SK-N-SH (cell line): Measurements from ENCODE around the gene FNTB.

ENCODE experiments used
- EP300 ChIP-seq, 2 experiments: IDR thresholded peaks; 2 replicates each; pipeline versions ENCODE4 v1.4.0 to v1.6.1; 2012; ENCODE audit warnings: borderline replicate concordance in 1 of 2, low read depth in 1 of 2, low read length in 1 of 2
- RFX5 ChIP-seq: IDR thresholded peaks from 2 replicates; pipeline ENCODE4 v1.6.1; 2012; ENCODE audit warnings: mild to moderate bottlenecking, improper control_type of control experiment, low read length
- TF ChIP-seq, protein P1 (sequence below): fragments of 200-600 bp; sonication (generic); IDR thresholded peaks from 2 replicates; pipeline ENCODE4 v1.6.1; 2017; ENCODE audit warnings: antibody characterized with exemption, mild to moderate bottlenecking, moderate library complexity

DNA sequence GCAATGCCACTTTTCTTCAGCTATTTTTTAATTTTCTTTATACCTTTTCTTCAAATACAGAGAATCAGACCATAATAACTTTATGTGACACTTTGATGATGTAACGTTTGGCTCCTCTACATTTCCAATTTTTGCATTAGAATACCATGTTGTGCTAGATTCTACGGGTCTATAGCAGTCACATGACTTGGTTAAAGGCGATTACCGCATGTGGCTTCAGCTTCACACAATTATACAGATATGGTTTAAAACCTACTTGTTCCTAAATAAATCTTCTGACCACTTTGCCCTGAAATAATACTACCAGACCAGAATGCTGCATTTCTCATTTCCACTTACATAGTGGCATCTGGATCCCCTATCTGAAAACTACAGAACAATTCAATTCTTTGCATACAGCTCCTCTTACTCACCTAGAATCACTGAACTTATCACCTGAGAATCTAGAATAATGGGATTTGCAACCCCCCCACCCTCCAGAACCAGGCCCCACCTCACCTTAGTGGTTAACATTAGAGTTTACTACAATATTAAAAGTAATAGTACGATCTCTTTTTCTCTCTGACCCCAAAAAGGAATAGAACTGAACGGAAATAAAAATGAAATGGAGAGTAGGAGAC is 114.3 kb downstream of the FNTB start:
- TF ChIP-seq EP300 (IDR thresholded peaks at IDR 0.05; ENCODE audit: borderline replicate concordance in 1 of 2, low read depth in 1 of 2, low read length in 1 of 2) (no peak), RFX5 (no peak)
- TF ChIP-seq, protein P1, sequence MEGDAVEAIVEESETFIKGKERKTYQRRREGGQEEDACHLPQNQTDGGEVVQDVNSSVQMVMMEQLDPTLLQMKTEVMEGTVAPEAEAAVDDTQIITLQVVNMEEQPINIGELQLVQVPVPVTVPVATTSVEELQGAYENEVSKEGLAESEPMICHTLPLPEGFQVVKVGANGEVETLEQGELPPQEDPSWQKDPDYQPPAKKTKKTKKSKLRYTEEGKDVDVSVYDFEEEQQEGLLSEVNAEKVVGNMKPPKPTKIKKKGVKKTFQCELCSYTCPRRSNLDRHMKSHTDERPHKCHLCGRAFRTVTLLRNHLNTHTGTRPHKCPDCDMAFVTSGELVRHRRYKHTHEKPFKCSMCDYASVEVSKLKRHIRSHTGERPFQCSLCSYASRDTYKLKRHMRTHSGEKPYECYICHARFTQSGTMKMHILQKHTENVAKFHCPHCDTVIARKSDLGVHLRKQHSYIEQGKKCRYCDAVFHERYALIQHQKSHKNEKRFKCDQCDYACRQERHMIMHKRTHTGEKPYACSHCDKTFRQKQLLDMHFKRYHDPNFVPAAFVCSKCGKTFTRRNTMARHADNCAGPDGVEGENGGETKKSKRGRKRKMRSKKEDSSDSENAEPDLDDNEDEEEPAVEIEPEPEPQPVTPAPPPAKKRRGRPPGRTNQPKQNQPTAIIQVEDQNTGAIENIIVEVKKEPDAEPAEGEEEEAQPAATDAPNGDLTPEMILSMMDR = no peak
